Activated CD4-positive, alpha-beta T cell treated with anti-CD3 and anti-CD28 coated beads, Interleukin-2, amount 50 U/mL, for 1 hour (primary cell): Measurements from ENCODE around the gene CRADD.
"Not testable (repeated sequence)": the region's sequence is repeated elsewhere in the genome, so short reads cannot be mapped to it uniquely, and the experiment has no call there.

Experiments used
- DNase-seq: peaks from one replicate; pipeline ENCODE4 v3.0.0-alpha.2; 2020

The CRADD gene

DNA sequence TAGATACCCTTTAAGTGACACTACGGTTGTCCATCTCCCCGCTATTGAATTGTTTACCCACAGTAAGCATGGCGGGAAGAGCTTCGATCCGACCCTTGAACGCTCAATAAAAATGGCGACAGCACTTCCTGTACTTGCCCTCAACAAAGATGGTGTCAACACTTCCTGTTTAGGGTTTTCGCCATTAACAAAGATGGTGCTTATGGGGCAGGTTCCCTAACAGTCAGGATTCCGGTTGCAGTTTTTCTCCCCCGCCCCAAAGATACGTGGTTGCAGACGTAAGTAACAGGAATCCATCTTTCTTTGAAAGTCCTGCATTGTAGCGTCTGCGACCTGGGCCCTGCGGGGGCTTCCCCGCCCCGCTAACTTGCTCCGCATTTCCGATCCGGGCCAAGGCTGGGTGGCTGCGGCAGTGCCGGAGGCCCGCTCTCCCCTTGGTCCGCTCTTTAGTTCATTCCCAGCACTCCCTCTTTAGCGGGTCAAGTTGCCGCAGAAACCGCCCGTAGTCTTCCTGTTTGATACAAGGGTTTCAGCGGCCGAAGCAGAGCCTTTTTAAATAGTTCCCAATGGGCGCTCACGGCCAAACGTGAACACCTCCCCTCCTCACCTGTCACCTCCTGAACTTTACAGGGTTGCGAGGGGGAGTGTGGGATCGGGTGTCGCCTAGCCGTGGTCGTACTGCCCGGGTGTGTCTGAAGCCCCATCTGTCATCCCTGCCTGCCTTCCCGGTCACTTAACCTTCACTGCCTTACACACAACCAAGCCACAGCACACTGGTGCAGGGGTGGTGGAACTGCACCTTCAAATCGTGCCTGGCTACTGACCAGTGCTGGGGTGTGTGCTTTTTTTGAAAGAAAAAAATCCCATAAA is at the start of gene CRADD:
Gene CRADD, plus strand, starts transcription at position 181 of the 870 bp plus-strand sequence.
- peak; percentile 80 for DNase-seq

DNA sequence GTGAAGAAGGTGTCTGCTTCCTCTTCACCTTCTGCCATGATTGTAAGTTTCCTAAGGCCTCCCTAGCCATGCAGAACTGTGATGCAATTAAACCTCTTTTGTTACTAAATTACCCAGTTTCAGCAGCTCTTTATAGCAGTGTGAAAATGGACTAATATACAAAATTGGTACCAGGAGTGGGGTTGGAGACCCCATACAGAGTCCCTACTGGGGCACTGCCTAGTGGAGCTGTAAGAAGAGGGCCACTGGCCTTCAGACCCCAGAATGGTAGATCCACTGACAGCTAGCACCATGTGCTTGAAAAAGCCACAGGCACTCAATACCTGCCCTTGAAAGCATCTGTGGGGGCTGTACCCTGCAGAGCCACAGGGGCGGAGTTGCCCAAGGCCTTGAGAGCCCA is 44.8 kb upstream of the CRADD start:
- no peak for DNase-seq

DNA sequence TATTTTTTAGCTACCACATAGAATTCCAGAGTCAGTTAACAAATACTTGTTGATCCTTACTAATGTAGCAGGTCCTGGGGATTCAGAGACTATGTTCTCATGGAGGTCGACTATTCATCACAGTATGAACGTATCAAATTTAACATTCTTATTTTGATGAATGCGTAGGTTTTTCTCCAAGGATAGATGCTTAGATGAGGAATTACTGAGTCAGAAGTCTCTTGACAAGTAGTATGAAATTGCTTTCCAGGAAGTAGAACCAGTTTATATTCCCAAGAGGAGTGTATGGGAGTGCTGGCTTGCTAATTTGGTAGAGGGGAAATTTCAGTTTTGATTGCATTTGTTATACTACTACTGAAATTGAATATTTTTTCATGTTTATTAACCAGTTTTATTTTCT is 42.8 kb upstream of the CRADD start:
- DNase-seq: no peak

DNA sequence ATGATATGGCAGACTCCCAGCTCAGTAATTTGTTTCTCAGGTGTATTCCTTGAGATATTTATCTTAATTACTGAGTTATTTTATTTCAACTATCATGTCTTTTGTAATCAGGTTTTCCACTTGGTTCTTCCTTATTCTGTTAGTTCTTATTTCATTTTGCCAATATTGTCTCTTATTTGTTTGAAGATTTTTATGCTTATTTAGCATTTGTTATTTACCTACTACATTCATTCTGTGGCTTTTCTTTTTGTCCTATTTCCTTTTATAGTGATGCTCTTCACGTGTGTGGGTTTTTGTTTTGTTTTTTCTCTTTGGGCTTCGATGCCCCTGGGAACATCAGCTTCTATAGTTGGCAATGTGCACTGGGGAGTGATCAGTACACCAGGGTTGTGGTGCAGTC is 40.5 kb upstream of the CRADD start:
- no peak for DNase-seq

DNA sequence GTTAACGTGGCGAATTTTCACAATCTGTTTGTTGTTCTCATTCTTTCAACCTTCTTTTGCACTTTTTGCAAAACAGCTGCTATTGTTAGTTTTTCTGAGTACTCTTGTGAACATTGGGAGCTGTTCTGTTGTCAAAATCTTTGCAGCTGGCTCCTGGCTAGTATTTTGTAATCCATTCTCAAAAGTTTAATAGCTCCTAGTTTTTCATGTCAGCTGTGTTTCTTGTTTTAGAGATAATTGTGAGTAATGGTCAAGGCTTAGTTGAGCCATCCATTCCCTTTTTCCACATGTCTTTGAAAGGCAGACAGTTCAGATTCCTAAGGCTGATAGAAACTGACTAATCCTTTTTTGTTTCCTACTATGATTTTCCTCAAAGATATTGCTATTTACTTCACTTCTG is 39.1 kb upstream of the CRADD start:
- no peak for DNase-seq

DNA sequence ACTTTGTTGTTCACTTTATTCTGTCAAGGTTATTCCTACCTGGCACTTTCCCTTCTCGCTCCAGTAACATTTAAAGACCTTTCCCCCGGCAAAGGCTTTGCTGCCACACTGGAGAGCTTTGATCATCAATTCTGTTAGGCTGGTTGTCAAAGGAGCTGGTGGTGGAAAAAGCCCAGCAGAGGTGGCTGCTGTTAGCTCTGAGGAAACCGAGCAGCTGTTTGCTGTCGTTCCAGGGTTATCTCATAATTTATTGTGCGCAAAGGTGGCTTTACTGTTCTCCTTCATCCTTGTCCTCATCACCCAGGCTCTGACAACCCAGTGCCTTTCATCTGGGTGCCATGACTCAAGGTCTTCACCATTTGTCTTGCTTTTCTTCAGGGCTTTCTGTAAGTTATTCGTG is 38.2 kb upstream of the CRADD start:
- DNase-seq: no peak

DNA sequence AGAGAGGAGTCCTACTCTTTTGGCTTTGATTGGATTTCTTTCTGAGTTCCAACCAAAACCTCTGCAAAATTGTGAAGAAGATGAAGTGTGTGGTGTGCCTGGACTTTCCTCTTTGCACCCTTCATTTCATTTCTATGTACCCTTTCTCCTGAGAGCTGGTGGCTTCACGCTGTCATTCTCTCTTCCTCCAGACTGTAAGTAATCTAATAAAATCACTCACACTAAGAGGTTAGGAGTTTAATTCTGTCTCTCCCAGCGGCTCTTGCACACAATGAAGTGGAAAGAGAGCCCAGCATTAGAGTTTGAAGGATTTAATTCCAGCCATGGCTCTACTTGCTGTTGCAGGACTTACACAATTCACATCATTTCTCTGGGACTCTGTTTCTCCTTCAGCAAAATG is 37.8 kb upstream of the CRADD start:
- DNase-seq: no peak

DNA sequence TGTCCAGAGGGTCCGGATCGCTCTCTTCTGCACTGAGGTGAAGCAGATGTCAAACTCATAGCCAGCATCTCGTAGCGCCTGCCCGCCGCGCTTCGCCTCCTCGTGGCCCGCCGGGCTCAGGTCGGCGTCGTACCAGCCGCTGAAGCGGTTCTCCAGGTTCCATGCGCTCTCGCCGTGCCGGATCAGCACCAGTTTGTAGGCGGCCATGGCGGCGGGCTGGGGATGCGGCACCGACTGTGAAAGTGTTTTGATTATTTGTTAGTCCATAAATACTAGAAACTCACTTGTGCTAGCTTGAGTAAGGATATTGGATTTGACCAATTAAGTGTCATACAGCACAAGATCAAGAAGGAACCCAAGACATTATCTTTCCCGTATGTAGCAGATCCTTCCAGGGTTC is 35.8 kb upstream of the CRADD start:
- DNase-seq: not testable (repeated sequence)

DNA sequence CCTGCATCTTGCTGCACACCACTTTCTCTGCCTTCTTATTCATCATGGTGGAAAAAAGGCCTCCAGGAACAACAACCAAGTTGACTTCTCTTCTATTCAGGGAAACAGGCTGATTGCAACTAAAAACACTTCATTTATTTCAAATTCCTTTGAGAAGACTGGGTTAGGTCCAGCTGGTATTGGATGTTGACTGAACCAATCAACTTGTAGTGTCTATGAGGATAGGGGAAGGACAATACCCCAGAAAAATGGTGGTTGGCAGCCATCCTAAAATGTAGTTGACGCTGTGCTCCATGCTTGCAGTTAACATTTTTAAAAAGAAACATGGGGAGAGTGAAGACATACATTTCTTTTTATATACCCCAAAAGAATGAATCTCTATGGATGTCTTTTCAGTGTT is 34.4 kb upstream of the CRADD start:
- no peak for DNase-seq

DNA sequence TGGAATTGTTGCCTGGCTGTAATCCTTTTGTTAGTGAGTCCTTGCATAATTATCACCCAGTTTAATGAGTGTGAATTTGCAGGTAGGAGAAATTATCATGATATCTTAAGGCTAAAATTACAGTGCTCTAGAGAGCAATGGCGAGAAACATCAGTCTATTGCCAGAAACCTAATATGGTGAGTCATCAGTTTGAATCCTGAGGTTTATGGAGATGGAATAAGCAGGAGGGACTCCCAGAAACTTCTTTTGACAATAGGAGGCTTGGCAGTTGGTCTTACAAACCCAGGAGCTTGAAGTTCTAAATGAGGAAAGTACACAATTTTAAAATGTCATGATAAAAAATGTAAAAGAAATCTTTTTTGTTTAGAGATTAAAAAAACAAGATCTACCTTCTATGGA is 31.5 kb upstream of the CRADD start:
- DNase-seq: no peak

DNA sequence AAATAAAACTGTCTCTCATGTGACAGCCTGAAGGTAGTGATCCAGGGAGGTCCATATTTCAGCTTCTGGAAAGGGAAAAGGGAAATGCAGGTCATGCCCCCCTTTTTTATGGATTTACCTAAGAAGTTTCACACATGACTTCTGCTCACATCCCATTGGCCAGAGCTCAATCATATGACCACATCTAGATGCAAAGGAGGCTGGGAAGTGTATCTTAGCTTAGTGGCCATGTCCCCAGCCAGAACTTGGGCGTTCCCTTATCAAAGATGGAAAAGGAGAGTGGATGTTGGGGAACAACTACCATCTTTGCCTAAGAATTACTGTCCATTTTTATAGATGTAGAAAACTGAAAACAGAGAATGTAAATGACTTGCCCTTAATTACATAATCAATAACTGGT is 26.5 kb upstream of the CRADD start:
- no peak for DNase-seq

DNA sequence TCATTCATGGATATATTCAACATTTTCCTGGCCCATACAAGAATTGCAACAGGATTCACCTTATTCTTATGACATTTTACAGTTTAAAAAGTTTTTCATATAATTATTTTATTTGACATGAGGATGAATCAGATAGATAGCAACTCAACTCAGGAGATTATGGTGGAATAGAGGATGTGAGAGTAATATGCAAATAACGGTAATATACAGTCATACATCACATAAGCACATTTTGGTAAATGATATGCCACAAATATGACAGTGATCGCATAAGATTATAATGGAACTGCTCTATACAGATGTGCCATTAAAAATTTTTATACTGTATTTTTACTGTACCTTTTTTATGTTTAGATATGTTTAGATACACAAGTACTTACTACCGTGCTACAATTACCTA is 24.1 kb upstream of the CRADD start:
- no peak for DNase-seq

DNA sequence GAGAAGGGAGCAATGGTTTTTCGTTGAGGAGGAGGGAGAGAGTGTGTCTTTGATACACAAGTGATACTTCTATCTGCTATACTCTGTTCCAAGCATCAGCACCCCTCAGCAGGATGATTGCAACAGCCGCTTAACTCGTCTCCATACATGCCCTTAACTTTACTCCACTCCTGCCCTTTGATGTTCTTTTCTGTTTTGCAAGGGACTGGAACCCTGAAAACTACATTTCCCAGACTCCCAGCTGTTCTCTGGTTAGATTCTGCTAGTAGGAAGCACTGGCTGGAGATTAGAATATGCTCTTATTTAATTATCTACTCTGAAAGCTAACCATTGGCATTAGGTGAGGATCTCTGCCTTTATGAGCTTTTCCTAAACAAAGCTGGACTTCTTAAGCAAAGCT is 23.5 kb upstream of the CRADD start:
- no peak for DNase-seq

DNA sequence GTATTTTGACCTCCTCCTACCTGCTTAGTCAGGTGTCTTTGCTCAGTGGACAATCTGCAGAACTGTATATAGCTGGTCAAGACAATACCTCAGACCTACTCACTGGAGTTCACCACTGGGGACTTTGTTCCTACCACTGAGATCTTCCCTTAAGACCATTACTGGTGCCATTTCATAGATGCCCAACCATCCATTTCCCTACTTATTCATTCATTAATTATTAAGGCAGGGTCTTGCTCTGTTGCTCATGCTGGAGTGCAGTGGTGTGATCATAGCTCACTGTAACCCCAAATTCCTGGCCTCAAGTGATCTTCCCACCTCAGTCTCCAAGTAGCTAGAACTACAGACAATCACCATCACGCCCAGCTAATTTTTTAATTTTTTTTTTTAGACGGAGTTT is 22.8 kb upstream of the CRADD start:
- no peak for DNase-seq

DNA sequence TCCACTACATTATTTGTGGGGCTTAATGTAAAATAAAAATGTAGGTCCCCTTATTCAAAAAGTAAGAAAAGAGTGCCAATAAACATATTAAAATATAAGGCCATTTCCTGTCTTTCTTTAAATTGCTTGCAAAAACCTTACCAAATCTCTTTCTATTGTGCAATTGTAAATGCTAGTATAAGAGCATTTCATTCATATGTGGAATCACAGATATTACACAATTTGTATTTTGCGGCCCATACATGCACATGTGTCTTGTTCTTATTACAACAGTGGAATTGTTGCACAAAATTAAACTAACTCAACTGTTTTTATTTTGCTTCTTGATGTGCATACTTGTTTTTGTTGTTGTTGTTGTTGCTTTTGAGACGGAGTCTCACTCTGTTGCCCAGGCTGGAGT is 20.1 kb upstream of the CRADD start:
- no peak for DNase-seq

DNA sequence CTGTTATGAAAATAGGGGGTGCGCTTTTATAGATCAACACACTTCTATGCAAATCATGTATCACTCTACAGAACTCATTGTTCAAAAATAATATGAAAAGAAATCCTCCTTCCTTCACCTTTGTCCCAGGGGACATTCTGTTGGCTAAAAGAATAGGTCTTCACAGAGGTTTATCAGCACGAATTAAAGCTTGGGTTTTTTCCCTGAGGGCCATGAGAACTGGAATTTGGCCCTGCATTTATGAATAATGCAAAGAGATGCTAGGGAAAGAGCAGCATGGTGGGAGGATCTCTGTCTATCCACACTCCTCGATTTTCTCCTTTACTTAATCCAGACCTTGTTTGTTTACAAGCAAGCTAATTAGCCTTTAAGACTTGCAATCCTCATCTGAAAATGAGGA is 16.2 kb upstream of the CRADD start:
- DNase-seq: no peak

DNA sequence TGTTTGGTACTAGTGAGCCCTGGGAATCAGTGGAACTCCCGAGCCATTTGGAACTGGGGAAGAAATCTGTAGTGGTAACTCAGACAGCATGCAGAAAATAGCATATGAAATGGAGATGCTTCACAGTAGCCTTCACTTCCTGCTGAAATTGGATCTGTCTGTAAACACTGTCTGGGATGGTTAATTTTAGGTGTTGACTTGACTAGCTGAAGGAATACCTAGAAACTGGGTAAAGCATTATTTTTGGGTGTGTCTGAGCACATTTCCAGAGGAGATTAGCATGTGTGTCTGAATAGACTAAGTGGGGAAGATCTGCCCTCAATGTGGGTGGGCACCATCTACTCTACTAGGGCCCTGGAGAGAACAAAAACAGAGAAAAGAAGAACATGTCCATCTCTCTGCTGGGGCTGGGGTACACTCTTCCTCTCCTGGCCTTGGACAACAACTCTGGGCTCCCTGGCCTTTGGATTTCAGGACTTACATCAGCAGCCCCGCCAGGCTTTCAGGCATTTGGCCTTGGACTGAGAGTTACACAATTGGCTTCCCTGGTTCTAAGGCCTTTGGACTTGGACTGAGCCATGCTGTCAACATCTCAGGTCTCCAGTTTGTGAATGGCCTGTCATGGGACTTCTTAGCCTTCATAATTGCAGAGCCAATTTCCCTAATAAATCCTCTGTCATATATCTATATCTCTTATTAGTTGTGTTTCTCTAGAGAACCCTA is 14.0 kb upstream of the CRADD start:
- DNase-seq: no peak

DNA sequence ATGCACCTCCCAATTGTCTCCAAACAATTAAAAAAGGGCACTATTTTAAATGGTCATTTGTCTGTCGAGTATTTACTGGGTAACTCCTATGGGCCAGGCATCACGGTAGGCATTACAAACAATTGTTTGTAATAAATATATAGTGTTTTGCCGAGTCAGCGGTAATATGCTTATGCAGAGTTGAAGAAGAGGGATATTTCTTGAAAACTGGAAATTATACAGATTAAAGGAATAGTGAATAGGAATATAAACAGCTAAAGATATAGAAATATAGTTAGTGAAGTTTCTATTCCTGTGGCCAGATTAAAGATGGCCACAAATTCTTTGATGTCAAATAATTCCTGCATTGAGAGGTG is 13.5 kb upstream of the CRADD start:
- no peak for DNase-seq

DNA sequence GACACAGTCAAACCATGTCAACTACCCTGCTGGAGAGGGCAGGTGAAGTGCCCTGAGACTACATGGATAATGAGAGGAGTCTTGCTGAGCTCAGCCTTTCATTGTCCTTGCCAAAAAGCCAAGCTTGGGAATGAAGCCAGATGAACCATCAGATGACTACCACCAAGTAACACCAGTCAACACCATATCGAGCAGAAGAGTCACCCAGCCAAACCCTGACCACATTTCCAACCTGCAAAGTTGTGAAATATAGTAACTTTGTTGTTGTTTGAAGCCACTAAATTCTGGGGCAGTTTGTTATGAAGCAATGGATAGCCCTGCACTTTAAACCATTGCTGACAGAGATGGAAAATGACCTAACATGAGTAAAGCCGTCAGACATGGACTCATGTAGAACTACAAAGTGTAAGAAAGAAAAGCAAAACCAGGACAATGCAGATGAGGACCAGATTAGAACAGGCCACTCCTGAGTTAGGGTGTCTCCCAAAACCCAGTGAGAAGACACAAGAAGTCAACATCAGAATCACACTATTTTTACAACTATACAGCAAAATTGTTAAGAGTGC is 12.5 kb upstream of the CRADD start:
- no peak for DNase-seq

DNA sequence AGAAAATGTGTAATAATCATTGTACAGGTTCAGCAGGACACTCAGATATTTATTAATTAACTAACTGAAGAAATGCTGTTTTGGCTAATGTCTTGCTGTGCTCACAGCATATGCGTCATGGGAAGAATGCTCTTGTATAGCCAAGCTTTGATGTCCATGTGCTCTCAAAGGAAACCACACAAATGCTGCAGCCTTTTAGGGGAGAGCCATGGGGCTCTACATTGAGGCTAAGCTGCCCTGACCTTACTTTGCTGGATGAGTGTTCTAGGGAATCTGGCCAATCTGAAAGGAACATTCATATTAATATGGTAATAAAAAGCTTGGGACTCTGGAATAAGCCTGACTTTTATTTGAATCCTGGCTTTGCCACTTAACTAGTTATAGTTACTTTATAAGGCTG is 9.5 kb upstream of the CRADD start:
- no peak for DNase-seq

DNA sequence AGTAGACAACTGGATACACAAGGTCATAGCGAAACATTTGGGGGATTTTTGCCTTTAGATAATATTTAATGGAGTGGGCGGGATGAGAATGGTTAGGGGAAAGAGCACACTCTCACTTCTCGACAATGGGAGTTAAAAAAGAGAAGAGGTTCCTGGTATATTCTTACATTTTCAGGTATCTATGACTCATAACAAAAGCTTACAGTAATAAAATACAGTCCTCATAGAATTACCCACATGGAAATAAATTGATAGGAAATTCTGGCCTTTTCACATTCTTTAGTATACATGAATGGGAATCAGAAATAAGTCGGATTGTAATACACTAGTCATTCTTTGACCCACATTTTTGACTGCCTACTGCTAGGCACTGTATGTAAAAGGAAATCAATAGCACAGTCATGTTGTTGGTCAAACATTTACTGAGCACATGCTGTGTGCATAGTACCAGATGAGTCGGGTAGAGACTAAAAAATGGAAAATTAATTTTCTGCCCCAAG is 8.2 kb upstream of the CRADD start:
- no peak for DNase-seq

DNA sequence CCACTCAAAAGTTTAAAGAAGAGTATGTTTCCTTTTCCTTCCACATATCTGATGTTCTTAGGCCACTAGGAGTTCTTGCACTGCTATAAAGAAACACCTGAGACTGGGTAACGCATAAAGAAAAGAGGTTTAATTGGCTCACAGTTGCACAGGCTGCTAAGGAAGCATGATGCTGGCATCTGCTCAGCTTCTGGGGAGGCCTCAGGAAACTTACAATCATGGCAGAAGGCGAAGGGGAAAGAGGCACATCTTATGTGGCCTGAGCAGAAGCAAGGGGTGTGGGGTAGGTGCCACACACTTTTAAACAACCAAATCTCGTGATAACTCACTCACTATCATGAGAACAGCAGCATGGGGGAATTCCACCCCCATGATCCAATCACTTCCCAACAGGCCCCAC is 7.7 kb upstream of the CRADD start:
- no peak for DNase-seq

DNA sequence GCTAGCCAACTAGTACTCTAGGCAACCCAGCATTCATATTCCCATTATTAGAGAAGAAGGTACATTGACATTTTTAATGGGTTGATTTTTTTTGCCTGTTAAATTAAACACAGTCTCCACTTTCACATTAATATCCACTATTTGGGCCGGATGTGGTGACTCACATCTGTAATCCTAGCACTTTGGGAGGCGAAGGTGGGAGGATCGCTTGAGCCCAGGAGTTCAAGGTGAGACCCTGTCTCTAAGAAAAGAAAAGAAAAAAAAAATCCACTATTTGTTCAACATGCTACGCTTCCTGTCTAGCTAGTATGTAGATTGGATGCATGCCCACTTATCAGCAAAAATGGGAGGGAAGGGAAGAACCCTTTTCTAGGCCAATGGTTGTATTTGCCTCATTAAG is 7.1 kb upstream of the CRADD start:
- no peak for DNase-seq

DNA sequence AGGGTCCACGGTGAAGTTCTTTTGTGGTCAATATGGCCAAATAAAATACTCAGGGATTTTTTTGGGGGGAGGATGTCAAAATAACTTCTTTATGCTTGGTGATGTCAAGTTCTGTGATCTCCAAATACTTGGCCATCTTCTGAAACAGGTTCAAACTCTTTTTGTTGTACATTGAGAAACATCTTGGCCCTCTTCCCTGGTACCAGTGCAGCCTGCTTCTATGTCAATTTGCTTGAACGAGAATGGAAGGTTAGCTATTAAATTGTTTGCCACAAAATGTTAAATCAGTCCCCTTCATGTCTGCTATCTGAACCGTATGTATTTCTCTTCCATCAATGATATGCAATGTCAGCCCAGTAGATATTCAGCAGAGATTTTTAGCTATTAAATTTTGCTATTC is 6.1 kb upstream of the CRADD start:
- DNase-seq: no peak
